ENCODE data around the gene THAP4.

DNA sequence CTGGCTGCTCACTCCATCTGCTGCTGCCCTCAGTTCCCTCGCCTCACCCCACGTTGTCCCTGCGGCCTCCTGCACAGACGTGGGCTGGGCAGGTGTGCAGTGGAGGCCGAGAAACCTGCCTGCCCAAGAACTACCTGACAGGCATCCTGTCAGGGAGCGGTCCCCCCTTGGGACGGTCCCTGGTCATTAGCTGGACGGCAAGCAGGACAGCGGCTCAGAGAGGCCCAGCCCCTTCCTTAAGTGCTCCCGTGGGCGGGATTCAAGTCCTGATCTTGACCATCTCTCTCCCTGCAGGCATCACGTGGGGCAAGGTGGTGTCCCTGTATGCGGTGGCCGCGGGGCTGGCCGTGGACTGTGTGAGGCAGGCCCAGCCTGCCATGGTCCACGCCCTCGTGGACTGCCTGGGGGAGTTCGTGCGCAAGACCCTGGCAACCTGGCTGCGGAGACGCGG is 67.1 kb downstream of the THAP4 start:
- TF ChIP-seq POLR2A (IDR thresholded peaks at IDR 0.05; ENCODE audit: insufficient read depth in 1 of 2, low read depth in 2 of 2, low read length in 2 of 2) (no peak), CAMTA2 (CRISPR knock-in tag; IDR thresholded peaks at IDR 0.05; ENCODE audit: borderline replicate concordance) (no peak), EED (CRISPR knock-in tag; IDR thresholded peaks at IDR 0.05) (no peak), SP5 (CRISPR knock-in tag; IDR thresholded peaks at IDR 0.05; ENCODE audit: borderline replicate concordance, low read depth) (no peak), ZHX1 (CRISPR knock-in tag; IDR thresholded peaks at IDR 0.05; ENCODE audit: low read depth) (no peak), ZNF747 (CRISPR knock-in tag; IDR thresholded peaks at IDR 0.05; ENCODE audit: borderline replicate concordance) (no peak), SMAD3 (CRISPR knock-in tag; IDR thresholded peaks at IDR 0.05) (no peak), HDAC6 (IDR thresholded peaks at IDR 0.05; ENCODE audit: low read depth, low read length) (no peak), ZBTB8A (CRISPR knock-in tag; IDR thresholded peaks at IDR 0.05; ENCODE audit: borderline replicate concordance, low read depth) (no peak), ZSCAN21 (CRISPR knock-in tag; IDR thresholded peaks at IDR 0.05; ENCODE audit: borderline replicate concordance) (no peak)
- TF ChIP-seq, protein P1, sequence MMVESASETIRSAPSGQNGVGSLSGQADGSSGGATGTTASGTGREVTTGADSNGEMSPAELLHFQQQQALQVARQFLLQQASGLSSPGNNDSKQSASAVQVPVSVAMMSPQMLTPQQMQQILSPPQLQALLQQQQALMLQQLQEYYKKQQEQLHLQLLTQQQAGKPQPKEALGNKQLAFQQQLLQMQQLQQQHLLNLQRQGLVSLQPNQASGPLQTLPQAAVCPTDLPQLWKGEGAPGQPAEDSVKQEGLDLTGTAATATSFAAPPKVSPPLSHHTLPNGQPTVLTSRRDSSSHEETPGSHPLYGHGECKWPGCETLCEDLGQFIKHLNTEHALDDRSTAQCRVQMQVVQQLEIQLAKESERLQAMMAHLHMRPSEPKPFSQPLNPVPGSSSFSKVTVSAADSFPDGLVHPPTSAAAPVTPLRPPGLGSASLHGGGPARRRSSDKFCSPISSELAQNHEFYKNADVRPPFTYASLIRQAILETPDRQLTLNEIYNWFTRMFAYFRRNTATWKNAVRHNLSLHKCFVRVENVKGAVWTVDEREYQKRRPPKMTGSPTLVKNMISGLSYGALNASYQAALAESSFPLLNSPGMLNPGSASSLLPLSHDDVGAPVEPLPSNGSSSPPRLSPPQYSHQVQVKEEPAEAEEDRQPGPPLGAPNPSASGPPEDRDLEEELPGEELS (CRISPR knock-in tag; IDR thresholded peaks at IDR 0.05): no peak
